NT2/D1 (cell line): ENCODE data around the gene XPNPEP2.

ENCODE experiments used
- SUZ12 ChIP-seq: IDR thresholded peaks from 2 replicates; pipeline ENCODE4 v1.6.1; 2011; ENCODE audit not compliant: insufficient read length, insufficient read depth; ENCODE audit errors: extremely low read depth
- ZNF274 ChIP-seq: IDR thresholded peaks from 2 replicates; pipeline ENCODE4 v1.6.1; 2011; ENCODE audit warnings: mild to moderate bottlenecking, low read depth, low read length

- TF ChIP-seq SUZ12 (no peak), ZNF274 (no peak)
Measured at GRCh38 chrX:129813662-129814368, 75.0 kb downstream of the XPNPEP2 start.
